Medulla oblongata (tissue), 1 donor: Measurements from ENCODE around the gene VAV1.

Experiments
- DNase-seq: peaks from one replicate; pipeline ENCODE4 v3.0.0-alpha.2; 2015; ENCODE audit errors: extremely low spot score

VAV1 gene

GRCh38 chr19:6891761-6892385 lies 119.4 kb downstream of the VAV1 start:
- peak; percentile 50 for DNase-seq

- DNase-seq: no peak
Observed at GRCh38 chr19:6894313-6894712, 121.8 kb downstream of the VAV1 start.

GRCh38 chr19:6903446-6903845 lies 130.9 kb downstream of the VAV1 start:
- no peak for DNase-seq

- no peak for DNase-seq
Observed at GRCh38 chr19:6906559-6907060, 134.1 kb downstream of the VAV1 start.
